Neutrophil (primary cell): Measurements from ENCODE around the gene DSCAML1.
"Not testable (repeated sequence)": the region's sequence is repeated elsewhere in the genome, so short reads cannot be mapped to it uniquely, and the experiment has no call there.

Source experiments
- H3K27ac ChIP-seq: fragments of 200-600 bp; sonication (generic); 2 replicates; pipeline ENCODE4 v1.5.1; 2016; ENCODE audit warnings: mild to moderate bottlenecking, moderate library complexity
- H3K27me3 ChIP-seq: fragments of 200-600 bp; sonication (generic); 2 replicates; pipeline ENCODE4 v1.6.0; 2016; ENCODE audit warnings: mild to moderate bottlenecking
- H3K36me3 ChIP-seq: fragments of 200-600 bp; sonication (generic); 2 replicates; pipeline ENCODE4 v1.5.1; 2017
- H3K4me1 ChIP-seq, 2 experiments: fragments of 200-600 bp in 1 of 2; sonication (generic) in 1 of 2; 1 replicate in 1 of 2; 2 replicates in 1 of 2; pipeline versions ENCODE4 v1.5.1 to v1.6.1; 2013 to 2016; ENCODE audit warnings: low read depth in 1 of 2, low read length in 1 of 2, mild to moderate bottlenecking in 1 of 2, moderate library complexity in 1 of 2; ENCODE audit not compliant: control insufficient read depth in 1 of 2, insufficient read depth in 1 of 2
- H3K4me3 ChIP-seq, 2 experiments: fragments of 200-600 bp in 1 of 2; sonication (generic) in 1 of 2; 1 replicate in 1 of 2; 2 replicates in 1 of 2; pipeline ENCODE4 v1.5.1; 2013 to 2016; ENCODE audit warnings: low read depth in 1 of 2, low read length in 1 of 2, mild to moderate bottlenecking in 1 of 2, moderate library complexity in 1 of 2
- H3K9me3 ChIP-seq: fragments of 200-600 bp; sonication (generic); 2 replicates; pipeline ENCODE4 v1.5.1; 2016
- TF ChIP-seq, protein P1 (sequence below): fragments of 200-600 bp; sonication (generic); IDR thresholded peaks from 2 replicates; pipeline ENCODE4 v1.5.1; 2016; ENCODE audit warnings: antibody characterized with exemption

The DSCAML1 gene

DNA sequence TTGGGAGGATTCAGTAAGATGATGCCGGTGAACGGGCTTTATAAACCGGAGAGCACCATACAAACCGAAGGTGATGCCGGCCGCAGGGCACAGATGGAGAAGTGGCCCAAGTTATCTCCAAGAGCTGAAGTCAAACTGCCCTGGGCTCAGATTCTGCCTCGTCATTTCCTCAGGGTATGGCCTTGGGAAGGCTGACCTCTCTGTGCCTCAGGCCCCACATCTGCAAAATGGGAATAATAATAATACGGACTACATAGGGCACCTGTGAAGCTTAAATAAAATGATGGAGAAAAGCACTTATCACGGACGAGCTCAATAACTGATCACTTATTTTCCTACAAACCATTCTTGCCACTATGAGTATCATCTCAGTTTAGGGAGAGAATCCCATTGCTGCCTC, 29.9 kb downstream of the DSCAML1 start:
- H3K4me1 ChIP-seq = no peaks in the 10 kb centered on the region
- no peak overlapping the region for H3K27ac ChIP-seq
- H3K4me3 ChIP-seq = no peak overlapping the region
- H3K36me3 ChIP-seq = no peaks in the 10 kb centered on the region
- H3K27me3 ChIP-seq = no peaks in the 10 kb centered on the region
- TF ChIP-seq, protein P1, sequence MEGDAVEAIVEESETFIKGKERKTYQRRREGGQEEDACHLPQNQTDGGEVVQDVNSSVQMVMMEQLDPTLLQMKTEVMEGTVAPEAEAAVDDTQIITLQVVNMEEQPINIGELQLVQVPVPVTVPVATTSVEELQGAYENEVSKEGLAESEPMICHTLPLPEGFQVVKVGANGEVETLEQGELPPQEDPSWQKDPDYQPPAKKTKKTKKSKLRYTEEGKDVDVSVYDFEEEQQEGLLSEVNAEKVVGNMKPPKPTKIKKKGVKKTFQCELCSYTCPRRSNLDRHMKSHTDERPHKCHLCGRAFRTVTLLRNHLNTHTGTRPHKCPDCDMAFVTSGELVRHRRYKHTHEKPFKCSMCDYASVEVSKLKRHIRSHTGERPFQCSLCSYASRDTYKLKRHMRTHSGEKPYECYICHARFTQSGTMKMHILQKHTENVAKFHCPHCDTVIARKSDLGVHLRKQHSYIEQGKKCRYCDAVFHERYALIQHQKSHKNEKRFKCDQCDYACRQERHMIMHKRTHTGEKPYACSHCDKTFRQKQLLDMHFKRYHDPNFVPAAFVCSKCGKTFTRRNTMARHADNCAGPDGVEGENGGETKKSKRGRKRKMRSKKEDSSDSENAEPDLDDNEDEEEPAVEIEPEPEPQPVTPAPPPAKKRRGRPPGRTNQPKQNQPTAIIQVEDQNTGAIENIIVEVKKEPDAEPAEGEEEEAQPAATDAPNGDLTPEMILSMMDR = no peak
- no peaks in the 10 kb centered on the region for H3K9me3 ChIP-seq

DNA sequence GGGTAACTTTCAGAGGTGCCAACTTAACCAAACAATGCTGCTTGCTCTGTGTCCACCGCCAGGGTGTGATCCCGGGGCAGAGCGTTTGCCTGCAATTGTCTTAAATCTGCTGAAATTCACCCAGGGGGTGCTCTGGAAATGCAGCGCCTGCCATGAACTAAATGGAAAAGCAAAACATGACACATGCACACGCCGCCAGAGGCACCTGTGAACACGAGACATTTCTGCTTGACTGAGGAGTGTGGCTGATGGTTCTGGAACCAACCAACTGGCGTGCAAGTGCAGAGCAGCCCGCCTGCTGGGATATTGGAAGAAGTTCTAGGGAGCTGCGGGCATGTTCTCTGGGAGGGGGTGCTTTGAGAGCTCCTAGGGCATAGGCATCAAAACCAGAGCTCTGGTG, 30.4 kb downstream of the DSCAML1 start:
- TF ChIP-seq, protein P1 = no peak
- no peaks in the 10 kb centered on the region for H3K27me3 ChIP-seq
- no peaks in the 10 kb centered on the region for H3K4me1 ChIP-seq
- H3K36me3 ChIP-seq = no peaks in the 10 kb centered on the region
- no peak overlapping the region for H3K27ac ChIP-seq
- H3K4me3 ChIP-seq = no peak overlapping the region
- H3K9me3 ChIP-seq = no peaks in the 10 kb centered on the region

DNA sequence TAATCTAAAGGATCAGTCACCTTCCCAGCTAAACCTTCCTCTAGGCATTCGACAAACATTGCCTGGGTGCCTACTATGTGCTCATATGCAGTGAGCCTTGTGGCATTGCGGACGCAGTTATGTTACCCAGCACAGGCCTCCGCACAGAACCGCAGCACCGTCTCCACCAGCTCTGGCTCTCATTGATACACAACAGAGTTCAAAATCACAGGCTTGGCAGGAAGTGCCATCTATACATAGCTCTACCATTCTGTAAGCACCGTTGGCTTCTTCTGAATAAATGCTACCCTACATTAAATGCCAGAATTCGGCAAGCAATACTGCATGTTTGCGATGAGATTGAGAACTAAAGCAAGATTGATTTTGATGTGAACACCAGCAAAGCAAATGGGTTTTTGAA, 31.0 kb downstream of the DSCAML1 start:
- TF ChIP-seq, protein P1 = no peak
- H3K36me3 ChIP-seq = no peaks in the 10 kb centered on the region
- H3K4me3 ChIP-seq = no peak overlapping the region
- H3K27ac ChIP-seq = no peak overlapping the region
- no peaks in the 10 kb centered on the region for H3K9me3 ChIP-seq
- H3K27me3 ChIP-seq = no peaks in the 10 kb centered on the region
- no peaks in the 10 kb centered on the region for H3K4me1 ChIP-seq

DNA sequence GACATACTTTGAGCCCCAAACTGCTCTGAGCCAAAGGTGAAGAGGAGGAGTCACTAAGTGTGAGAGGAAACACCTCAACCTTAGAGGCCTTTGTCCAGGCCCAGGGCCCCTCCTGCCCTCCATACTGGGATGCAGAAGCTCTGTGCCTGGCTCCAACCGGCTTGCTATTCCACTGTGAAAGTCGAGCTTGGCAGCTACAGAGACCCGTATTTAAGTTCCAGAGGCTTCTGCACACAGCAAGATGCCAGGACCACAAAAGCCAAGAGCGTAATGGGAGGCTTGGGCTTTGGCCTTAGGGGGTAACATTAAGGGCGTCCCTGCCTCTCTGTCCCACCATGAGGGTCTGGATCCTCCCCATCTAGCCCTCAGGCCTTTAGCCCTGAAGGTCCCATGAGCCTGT, 31.9 kb downstream of the DSCAML1 start:
- H3K4me1 ChIP-seq = no peaks in the 10 kb centered on the region
- no peaks in the 10 kb centered on the region for H3K36me3 ChIP-seq

DNA sequence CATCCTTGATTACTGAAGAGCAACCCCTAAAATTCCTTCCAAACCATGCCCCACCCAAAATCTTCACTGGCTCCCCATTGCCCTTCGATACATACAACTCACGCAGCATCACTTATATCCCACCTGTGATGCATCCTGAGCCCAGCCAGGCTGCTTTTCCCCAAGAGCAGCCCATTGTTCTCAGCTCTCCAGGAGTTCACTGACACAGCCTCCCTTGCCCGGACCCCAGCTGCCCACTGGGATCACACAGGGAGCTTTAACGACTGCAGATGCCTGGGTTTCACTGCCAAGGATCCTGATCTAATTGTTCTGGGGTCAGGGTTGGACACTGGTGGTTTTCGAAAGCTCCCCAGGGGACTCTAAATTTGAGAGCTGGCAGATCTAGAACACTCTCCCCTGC, 33.6 kb downstream of the DSCAML1 start:
- not testable (repeated sequence) for H3K9me3 ChIP-seq

More for the DNA sequence above, 31.9 kb downstream of the DSCAML1 start:
- no peaks in the 10 kb centered on the region for H3K27me3 ChIP-seq
- H3K27ac ChIP-seq = no peak overlapping the region
- TF ChIP-seq, protein P1 = no peak
- no peaks in the 10 kb centered on the region for H3K9me3 ChIP-seq
- no peak overlapping the region for H3K4me3 ChIP-seq

DNA sequence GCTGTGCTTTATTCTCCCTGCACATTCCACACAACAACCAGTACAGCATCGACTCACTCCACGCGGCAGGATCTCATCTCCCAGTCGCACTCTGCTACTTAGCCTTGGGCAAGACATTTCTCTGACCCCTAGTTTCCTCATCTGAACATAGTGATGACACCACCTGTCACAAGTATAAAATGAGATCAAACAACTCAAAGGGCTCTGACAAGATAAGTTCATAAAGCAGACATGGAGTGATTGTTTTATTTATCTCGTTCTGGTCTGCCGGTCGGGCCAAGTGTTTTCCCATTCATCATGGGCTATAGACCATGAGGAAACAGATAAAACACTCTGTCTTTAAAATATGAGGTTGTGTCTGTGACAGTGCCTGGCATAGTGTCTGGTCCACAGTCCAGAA, 35.0 kb downstream of the DSCAML1 start:
- Histone ChIP-seq H3K4me1 (no peaks in the 10 kb centered on the region), H3K27ac (no peak overlapping the region), H3K4me3 (no peak overlapping the region), H3K36me3 (no peaks in the 10 kb centered on the region), H3K9me3 (no peaks in the 10 kb centered on the region), H3K27me3 (peaks cover 8% of the 10 kb centered on the region)
- TF ChIP-seq, protein P1 = no peak

More for the DNA sequence above, 33.6 kb downstream of the DSCAML1 start:
- H3K27ac ChIP-seq, H3K4me3 ChIP-seq, H3K27me3 ChIP-seq, H3K36me3 ChIP-seq, H3K4me1 ChIP-seq: not testable (repeated sequence)
